HCT116 (cell line): ENCODE results near the gene ADAMTSL2. TPM values are rescaled to one million over a fixed set of nuclear protein-coding genes. Genes with fewer than 3 reads are reported as not detected.

Source experiments
- ATAC-seq: fragments of 200-7000 bp; cut with Tn5 transposase; 2 replicates; pipeline ENCODE4 v1.9.1; 2020; ENCODE audit warnings: mild to moderate bottlenecking, moderate library complexity
- BruUV-seq: library from RNA; stranded (reverse); fragments of 400-500 nt; replicated peaks from 2 replicates; lab custom pipeline; 2021; lab: Mats Ljungman, UMichigan
- CTCF ChIA-PET: fragments of 300-600 bp; sonication (Branson Sonifier 250); formaldehyde crosslinking; loops from one replicate; lab custom pipeline; 2021; ENCODE audit warnings: antibody characterized with exemption; lab: Charles Lee
- POLR2A ChIA-PET: fragments of 300-600, 350-600 bp; sonication (Branson Sonifier 250); formaldehyde crosslinking; loops from one replicate; lab custom pipeline; 2021; ENCODE audit warnings: antibody characterized with exemption; lab: Charles Lee
- RAD21 ChIA-PET, 2 experiments: fragments of 300-600 bp; sonication (Branson Sonifier 250); formaldehyde crosslinking; loops; one replicate each; lab custom pipeline; 2023; ENCODE audit warnings: low total read pairs in 2 of 2; ENCODE audit not compliant: uncharacterized antibody in 2 of 2, unreplicated experiment in 2 of 2, low non-redundant PET in 1 of 2; lab: Charles Lee
- DNase-seq: peaks from one replicate; pipeline ENCODE4 v3.0.0-alpha.2; 2010; ENCODE audit warnings: low read depth, low spot score
- H2AFZ ChIP-seq: fragments of 200-600 bp; shearing (Covaris generic), sonication (generic); 2 replicates; pipeline ENCODE4 v1.6.1; 2017; ENCODE audit warnings: low read depth, mixed run types, mixed read lengths, antibody characterized with exemption, low read length; ENCODE audit not compliant: poor library complexity, severe bottlenecking
- H3K27ac ChIP-seq: 2 replicates; pipeline ENCODE4 v1.5.1; 2012; ENCODE audit warnings: low read depth, low read length
- H3K27me3 ChIP-seq: fragments of 200-600 bp; sonication (generic); 2 replicates; pipeline ENCODE4 v1.6.1; 2016; ENCODE audit warnings: mixed run types, low read length, mixed read lengths; ENCODE audit not compliant: insufficient read depth
- H3K36me3 ChIP-seq, 2 experiments: fragments of 200-500 bp in 1 of 2; fragments of 200-600 bp in 1 of 2; sonication (Bioruptor generic) in 1 of 2; sonication (generic) in 1 of 2; 2 replicates each; pipeline versions ENCODE4 v1.5.1 to v1.6.1; 2014 to 2016; ENCODE audit warnings: low read length in 2 of 2, inconsistent platforms in 1 of 2, mixed read lengths in 1 of 2, mixed run types in 1 of 2; ENCODE audit not compliant: insufficient read depth in 2 of 2, control insufficient read depth in 1 of 2
- H3K4me1 ChIP-seq, 2 experiments: fragments of 200-600 bp in 1 of 2; sonication (generic) in 1 of 2; 2 replicates each; pipeline versions ENCODE4 v1.5.1 to v1.6.1; 2012 to 2017; ENCODE audit warnings: low read length in 2 of 2, inconsistent platforms in 1 of 2, mild to moderate bottlenecking in 1 of 2, mixed read lengths in 1 of 2, mixed run types in 1 of 2, moderate library complexity in 1 of 2; ENCODE audit not compliant: insufficient read depth in 2 of 2, control insufficient read depth in 1 of 2
- H3K4me2 ChIP-seq: fragments of 200-600 bp; sonication (generic); 2 replicates; pipeline ENCODE4 v1.6.1; 2017; ENCODE audit warnings: mixed run types, low read length, mixed read lengths
- H3K4me3 ChIP-seq, 2 experiments: fragments of 200-600 bp in 1 of 2; sonication (generic) in 1 of 2; replicated peaks in 1 of 2; 2 replicates each; pipeline ENCODE4 v1.5.1; 2011 to 2016; ENCODE audit warnings: low read length in 2 of 2, control low read depth in 1 of 2, low read depth in 1 of 2, mild to moderate bottlenecking in 1 of 2, mixed read lengths in 1 of 2, mixed run types in 1 of 2
- H3K79me2 ChIP-seq: fragments of 200-600 bp; sonication (generic); 2 replicates; pipeline ENCODE4 v1.6.1; 2017; ENCODE audit warnings: mild to moderate bottlenecking, mixed run types, low read length, moderate library complexity, mixed read lengths; ENCODE audit not compliant: insufficient read depth
- H3K9ac ChIP-seq: fragments of 200-600 bp; sonication (generic); 2 replicates; pipeline ENCODE4 v1.6.1; 2016; ENCODE audit warnings: low read length, mixed read lengths
- H3K9me2 ChIP-seq: fragments of 200-600 bp; sonication (generic), shearing (Covaris generic); 2 replicates; pipeline ENCODE4 v1.6.1; 2017; ENCODE audit warnings: mixed run types, mild to moderate bottlenecking, moderate library complexity; ENCODE audit not compliant: insufficient read depth
- H3K9me3 ChIP-seq, 2 experiments: fragments of 200-500 bp in 1 of 2; fragments of 200-600 bp in 1 of 2; sonication (Bioruptor generic) in 1 of 2; sonication (generic) in 1 of 2; 2 replicates each; pipeline ENCODE4 v1.6.1; 2014 to 2017; ENCODE audit warnings: low read length in 2 of 2, mixed read lengths in 2 of 2, inconsistent platforms in 1 of 2, low read depth in 1 of 2, mild to moderate bottlenecking in 1 of 2, mixed run types in 1 of 2, moderate library complexity in 1 of 2; ENCODE audit not compliant: control insufficient read depth in 1 of 2, insufficient read depth in 1 of 2
- H4K20me1 ChIP-seq: fragments of 200-600 bp; sonication (generic), shearing (Covaris generic); 2 replicates; pipeline ENCODE4 v1.6.1; 2017; ENCODE audit warnings: mixed run types, mild to moderate bottlenecking, moderate library complexity; ENCODE audit not compliant: insufficient read depth
- CEBPB ChIP-seq: IDR thresholded peaks from 2 replicates; pipeline ENCODE4 v1.6.1; 2012; ENCODE audit warnings: low read depth
- CTCF ChIP-seq, 3 experiments: fragments of 200-600 bp in 1 of 3; sonication (generic) in 1 of 3; IDR thresholded peaks in 2 of 3; conservative IDR thresholded peaks in 1 of 3; 2 replicates each; pipeline ENCODE4 v1.5.1; 2012 to 2017; ENCODE audit warnings: low read depth in 2 of 3, low read length in 2 of 3, antibody characterized with exemption in 1 of 3, borderline replicate concordance in 1 of 3, control low read depth in 1 of 3, mild to moderate bottlenecking in 1 of 3, mixed read lengths in 1 of 3, mixed run types in 1 of 3, moderate library complexity in 1 of 3; ENCODE audit not compliant: insufficient read depth in 1 of 3
- ELF1 ChIP-seq: IDR thresholded peaks from 2 replicates; pipeline ENCODE4 v1.6.1; 2012; ENCODE audit warnings: low read depth, borderline replicate concordance
- EZH2 ChIP-seq: fragments of 200-600 bp; sonication (generic); IDR thresholded peaks from 2 replicates; pipeline ENCODE4 v1.6.1; 2017; ENCODE audit warnings: antibody characterized with exemption, mixed run types
- EZH2phosphoT487 ChIP-seq: fragments of 200-600 bp; IDR thresholded peaks from 2 replicates; pipeline ENCODE4 v1.6.1; 2018; ENCODE audit warnings: antibody characterized with exemption, borderline replicate concordance
- JUND ChIP-seq: IDR thresholded peaks from 2 replicates; pipeline ENCODE4 v1.6.1; 2012
- POLR2AphosphoS5 ChIP-seq: IDR thresholded peaks from 2 replicates; pipeline ENCODE4 v1.6.1; 2011; ENCODE audit warnings: mild to moderate bottlenecking, low read depth, low read length, moderate library complexity
- RAD21 ChIP-seq: IDR thresholded peaks from 2 replicates; pipeline ENCODE4 v1.6.1; 2012; ENCODE audit warnings: low read depth, mild to moderate bottlenecking
- REST ChIP-seq: IDR thresholded peaks from 2 replicates; pipeline ENCODE4 v1.6.1; 2012; ENCODE audit warnings: low read depth
- SIN3A ChIP-seq: IDR thresholded peaks from 2 replicates; pipeline ENCODE4 v1.6.1; 2012; ENCODE audit warnings: low read depth
- intact Hi-C: fragments of 100-400 bp; cut with micrococcal nuclease; formaldehyde crosslinking; loops from 2 replicates; pipeline ENCODE4 v1.10.0; 2022
- total RNA-seq: library from RNA; stranded (reverse); gene quantifications from one replicate; pipeline ENCODE4 v1.2.1, GENCODE V29; 2021; ENCODE audit not compliant: unreplicated experiment

ADAMTSL2 gene
- total RNA-seq, 1 experiment from 2014 or later: not detected

- CTCF ChIA-PET: no interaction called here
- H3K27me3 ChIP-seq: no peaks in the 10 kb centered on the region
- no TSS peak for BruUV-seq
Observed at GRCh38 chr9:133587466-133587865, 53.0 kb downstream of the ADAMTSL2 start.

More at GRCh38 chr9:133587466-133587865, 53.0 kb downstream of the ADAMTSL2 start:
- H3K36me3 ChIP-seq: no peaks in the 10 kb centered on the region
- H3K27ac ChIP-seq: no peak overlapping the region
- DNase-seq (no peak), ATAC-seq (no peak)
- H3K79me2 ChIP-seq: no peaks in the 10 kb centered on the region
- ChIA-PET RAD21 (no interaction called here), POLR2A (no interaction called here)
- intact Hi-C loops: no loop called here
- H3K4me3 ChIP-seq: no peak overlapping the region
- H3K9ac ChIP-seq: no peak overlapping the region
- no peak overlapping the region for H3K4me2 ChIP-seq
- peaks cover 0 to 4% of the 10 kb centered on the region in 2 experiments; a peak in 1 of 4 replicates for H3K9me3 ChIP-seq
- no peak overlapping the region for H2AFZ ChIP-seq
- no peak for TF ChIP-seq CTCF (IDR thresholded peaks at IDR 0.05 in 2 of 3, conservative IDR thresholded peaks at IDR 0.05 in 1 of 3; ENCODE audit: borderline replicate concordance in 1 of 3, insufficient read depth in 1 of 3, low read depth in 2 of 3, low read length in 2 of 3)
- no peak for TF ChIP-seq ELF1
- TF ChIP-seq REST: no peak
- TF ChIP-seq JUND: no peak
- TF ChIP-seq EZH2phosphoT487: no peak
- no peak for TF ChIP-seq EZH2
- TF ChIP-seq CEBPB: no peak
- no peak for TF ChIP-seq POLR2AphosphoS5
- TF ChIP-seq RAD21: no peak
- TF ChIP-seq SIN3A: no peak
- H3K4me1 ChIP-seq: peaks cover 3 to 17% of the 10 kb centered on the region in 2 experiments
- H3K9me2 ChIP-seq: no peaks in the 10 kb centered on the region
- H4K20me1 ChIP-seq: no peaks in the 10 kb centered on the region
